Mucosa of rectum (tissue), 2 donors: ENCODE data around the gene MAP3K4.

Experiments used
- H3K27ac ChIP-seq, 2 donors: one replicate each; pipeline ENCODE4 v1.7.0; 2013; ENCODE audit warnings: inconsistent platforms in 2 of 2, low read depth in 2 of 2, low read length in 2 of 2
- H3K27me3 ChIP-seq, 2 donors: one replicate each; pipeline ENCODE4 v1.7.0; 2013; ENCODE audit warnings: low read length in 2 of 2; ENCODE audit not compliant: control insufficient read depth in 2 of 2, insufficient read depth in 2 of 2
- H3K36me3 ChIP-seq, 2 donors: one replicate each; pipeline ENCODE4 v1.7.0; 2013; ENCODE audit warnings: low read length in 2 of 2; ENCODE audit not compliant: control insufficient read depth in 2 of 2, insufficient read depth in 2 of 2
- H3K4me1 ChIP-seq, 2 donors: one replicate each; pipeline ENCODE4 v1.7.0; 2013; ENCODE audit warnings: low read length in 2 of 2, mild to moderate bottlenecking in 1 of 2; ENCODE audit not compliant: control insufficient read depth in 2 of 2, insufficient read depth in 2 of 2
- H3K4me3 ChIP-seq, 2 donors: one replicate each; pipeline ENCODE4 v1.7.0; 2013; ENCODE audit warnings: low read length in 2 of 2
- H3K9ac ChIP-seq, 2 donors: one replicate each; pipeline ENCODE4 v1.7.0; 2013; ENCODE audit warnings: low read length in 2 of 2, low read depth in 1 of 2, mild to moderate bottlenecking in 1 of 2
- H3K9me3 ChIP-seq, 2 donors: one replicate each; pipeline ENCODE4 v1.7.0; 2013; ENCODE audit warnings: low read length in 2 of 2; ENCODE audit not compliant: control insufficient read depth in 2 of 2
- donor health status: healthy.
- donor health status: Normal muscosa, but diverticular disease.

The MAP3K4 gene

GRCh38 chr6:160956300-160957035 is 35.1 kb upstream of the MAP3K4 start:
- no peak overlapping the region for H3K4me3 ChIP-seq
- H3K9ac ChIP-seq = no peak overlapping the region
- peaks cover 0 to 2% of the 10 kb centered on the region in 2 donors for H3K27me3 ChIP-seq
- H3K4me1 ChIP-seq = no peaks in the 10 kb centered on the region
- H3K36me3 ChIP-seq = no peaks in the 10 kb centered on the region
- no peak overlapping the region for H3K27ac ChIP-seq
- no peaks in the 10 kb centered on the region for H3K9me3 ChIP-seq

DNA sequence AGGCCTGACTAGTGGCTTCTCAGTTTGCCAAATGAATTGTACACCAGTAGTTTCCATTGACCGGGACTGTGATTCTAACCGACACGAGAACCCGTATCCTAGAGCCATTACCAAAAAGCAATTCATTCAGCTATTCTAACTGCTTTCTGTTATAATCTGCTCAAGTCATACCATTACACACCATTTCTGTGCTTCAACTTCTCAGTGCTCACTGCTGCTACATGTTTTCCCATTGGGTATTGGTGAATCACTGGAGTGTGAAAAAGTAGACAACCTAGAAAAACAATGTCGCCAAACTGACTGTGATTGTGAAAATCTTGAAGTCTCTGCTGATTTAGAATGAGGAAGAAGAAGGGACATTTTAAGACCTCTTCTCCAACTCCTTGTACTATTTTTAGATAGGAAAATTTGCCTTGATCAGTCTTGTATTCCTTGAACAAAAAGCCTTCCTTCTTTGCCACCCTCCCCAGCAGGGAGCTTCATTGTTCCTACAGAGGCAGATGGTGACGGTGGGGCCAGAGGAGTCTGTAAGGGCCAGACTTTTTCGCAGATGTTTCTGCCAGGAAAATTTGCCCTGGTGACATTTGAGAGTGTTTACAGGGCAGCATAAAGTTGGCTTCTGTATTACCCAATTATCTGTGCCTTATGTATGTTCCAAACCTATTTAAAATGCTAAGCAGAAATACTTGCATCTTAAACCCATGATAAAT is 31.7 kb upstream of the MAP3K4 start:
- Histone ChIP-seq H3K36me3 (no peaks in the 10 kb centered on the region), H3K4me3 (no peak overlapping the region), H3K9me3 (no peaks in the 10 kb centered on the region), H3K27ac (no peak overlapping the region), H3K27me3 (peaks cover 0 to 2% of the 10 kb centered on the region in 2 donors), H3K4me1 (no peaks in the 10 kb centered on the region), H3K9ac (no peak overlapping the region)

- Histone ChIP-seq H3K27me3 (peaks cover 0 to 2% of the 10 kb centered on the region in 2 donors), H3K4me1 (no peaks in the 10 kb centered on the region), H3K9me3 (no peaks in the 10 kb centered on the region), H3K27ac (no peak overlapping the region), H3K36me3 (no peaks in the 10 kb centered on the region), H3K4me3 (no peak overlapping the region), H3K9ac (no peak overlapping the region)
Observed at GRCh38 chr6:160960839-160961238, 30.7 kb upstream of the MAP3K4 start.

DNA sequence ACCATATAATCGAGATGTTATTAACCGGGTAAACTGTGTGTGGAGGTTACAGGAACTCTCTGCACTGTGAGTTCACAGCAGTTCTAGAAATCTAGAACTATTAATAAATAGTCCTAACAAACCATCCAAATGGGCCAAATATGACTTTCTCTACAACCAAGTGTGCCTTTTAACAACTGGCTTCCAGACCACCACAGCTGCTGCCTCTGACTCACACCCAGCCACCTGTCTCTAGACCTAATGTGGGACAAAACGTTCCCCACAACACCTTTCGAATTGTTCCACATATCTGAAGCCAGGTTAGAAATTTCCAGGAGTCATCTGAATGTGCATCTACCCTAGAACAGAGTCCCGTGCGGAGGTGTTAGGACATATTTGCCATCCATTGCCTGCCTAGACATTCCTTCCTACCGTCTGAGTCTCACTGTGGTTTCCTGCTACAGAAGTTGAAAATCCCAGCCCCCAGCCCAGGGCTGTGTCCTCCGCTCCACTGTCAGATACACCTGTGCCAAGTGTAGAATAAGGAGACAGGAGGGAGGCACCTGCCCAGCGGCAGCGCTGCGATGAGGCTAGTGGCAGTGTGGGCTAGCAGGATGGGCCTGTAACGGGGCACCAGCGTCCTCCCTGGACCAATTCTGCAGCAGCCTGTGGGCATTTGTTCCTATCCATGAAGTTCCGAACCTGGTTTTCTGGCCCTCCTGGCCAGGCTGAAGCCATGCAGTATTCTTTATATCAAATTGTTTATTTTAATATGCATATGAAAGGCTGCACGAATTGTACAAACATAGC is 28.5 kb upstream of the MAP3K4 start:
- no peak overlapping the region for H3K4me3 ChIP-seq
- H3K27ac ChIP-seq = no peak overlapping the region
- H3K27me3 ChIP-seq = no peaks in the 10 kb centered on the region
- H3K4me1 ChIP-seq = no peaks in the 10 kb centered on the region
- H3K36me3 ChIP-seq = no peaks in the 10 kb centered on the region
- no peaks in the 10 kb centered on the region for H3K9me3 ChIP-seq
- no peak overlapping the region for H3K9ac ChIP-seq

- Histone ChIP-seq H3K9ac (no peak overlapping the region), H3K27ac (no peak overlapping the region), H3K4me1 (no peaks in the 10 kb centered on the region), H3K27me3 (no peaks in the 10 kb centered on the region), H3K9me3 (no peaks in the 10 kb centered on the region), H3K4me3 (no peak overlapping the region), H3K36me3 (no peaks in the 10 kb centered on the region)
Observed at GRCh38 chr6:160963651-160964050, 27.9 kb upstream of the MAP3K4 start.

- Histone ChIP-seq H3K9ac (no peak overlapping the region), H3K36me3 (no peaks in the 10 kb centered on the region), H3K27me3 (no peaks in the 10 kb centered on the region), H3K27ac (no peak overlapping the region), H3K4me3 (no peak overlapping the region), H3K4me1 (no peaks in the 10 kb centered on the region), H3K9me3 (no peaks in the 10 kb centered on the region)
Observed at GRCh38 chr6:160965893-160966292, 25.7 kb upstream of the MAP3K4 start.

- H3K4me3 ChIP-seq = no peak overlapping the region
- H3K27ac ChIP-seq = no peak overlapping the region
- no peak overlapping the region for H3K9ac ChIP-seq
- no peaks in the 10 kb centered on the region for H3K4me1 ChIP-seq
- H3K27me3 ChIP-seq = no peaks in the 10 kb centered on the region
- H3K9me3 ChIP-seq = no peaks in the 10 kb centered on the region
- H3K36me3 ChIP-seq = no peaks in the 10 kb centered on the region
Observed at GRCh38 chr6:160966493-160967229, 24.9 kb upstream of the MAP3K4 start.

DNA sequence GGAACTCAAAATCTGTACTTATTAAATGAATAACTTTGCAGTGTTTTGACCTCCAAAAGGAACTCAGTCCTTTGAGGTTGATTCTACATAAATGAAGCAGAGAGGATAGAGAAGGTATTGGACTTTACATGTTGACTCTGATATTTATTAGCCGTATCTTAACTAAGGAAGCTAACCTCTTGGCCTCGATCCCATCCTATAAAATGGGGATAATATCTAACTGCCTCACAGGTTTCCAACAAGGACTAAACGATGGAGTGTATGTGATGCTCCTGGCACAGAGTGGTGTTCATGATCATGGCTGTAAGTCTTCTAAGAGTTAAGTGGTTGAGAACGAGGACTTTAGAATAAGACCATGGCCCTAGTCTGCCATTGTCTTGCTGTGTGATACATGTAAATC is 24.2 kb upstream of the MAP3K4 start:
- no peak overlapping the region for H3K27ac ChIP-seq
- H3K9ac ChIP-seq = no peak overlapping the region
- H3K36me3 ChIP-seq = no peaks in the 10 kb centered on the region
- H3K4me1 ChIP-seq = no peaks in the 10 kb centered on the region
- H3K4me3 ChIP-seq = no peak overlapping the region
- H3K27me3 ChIP-seq = no peaks in the 10 kb centered on the region
- no peaks in the 10 kb centered on the region for H3K9me3 ChIP-seq

- no peak overlapping the region for H3K27ac ChIP-seq
- H3K36me3 ChIP-seq = no peaks in the 10 kb centered on the region
- H3K27me3 ChIP-seq = no peaks in the 10 kb centered on the region
- no peaks in the 10 kb centered on the region for H3K9me3 ChIP-seq
- H3K9ac ChIP-seq = no peak overlapping the region
- no peak overlapping the region for H3K4me3 ChIP-seq
- no peaks in the 10 kb centered on the region for H3K4me1 ChIP-seq
Observed at GRCh38 chr6:160967833-160968232, 23.7 kb upstream of the MAP3K4 start.
